Measurements from ENCODE around the gene DZIP1L. TPM values are rescaled to one million over a fixed set of nuclear protein-coding genes. Genes with fewer than 3 reads are reported as not detected.

Gene DZIP1L
- total and polyA plus RNA-seq, 2 experiments from 2014 or later, result 10.6 to 19.5 TPM

GRCh38 chr3:138127636-138128365 lies 12.4 kb upstream of the DZIP1L start:
- TF ChIP-seq POLR2AphosphoS5 (IDR thresholded peaks at IDR 0.05; ENCODE audit: low read depth), result no peak
- TF ChIP-seq EZH2 (IDR thresholded peaks at IDR 0.05; ENCODE audit: low read depth, unreplicated experiment), result no peak
- no peak for TF ChIP-seq ZNF331 (CRISPR knock-in tag; IDR thresholded peaks at IDR 0.05; ENCODE audit: low read depth)
- no peak for TF ChIP-seq ZNF114 (CRISPR knock-in tag; IDR thresholded peaks at IDR 0.05)
- TF ChIP-seq STAT1 (IDR thresholded peaks at IDR 0.05; ENCODE audit: unreplicated experiment), result no peak
- TF ChIP-seq ETS1 (IDR thresholded peaks at IDR 0.05), result no peak
- TF ChIP-seq CREB1 (CRISPR knock-in tag; IDR thresholded peaks at IDR 0.05; ENCODE audit: low read depth), result no peak
- TF ChIP-seq REST (IDR thresholded peaks at IDR 0.05; ENCODE audit: unreplicated experiment), result no peak
- TF ChIP-seq ZNF462 (CRISPR knock-in tag; IDR thresholded peaks at IDR 0.05), result no peak
- TF ChIP-seq JUNB (IDR thresholded peaks at IDR 0.05; ENCODE audit: unreplicated experiment), result no peak
- TF ChIP-seq CTCF (conservative IDR thresholded peaks at IDR 0.05; ENCODE audit: low read depth in 2 of 2), result no peak

More at GRCh38 chr3:138127636-138128365, 12.4 kb upstream of the DZIP1L start:
- Histone ChIP-seq H3K79me2 (replicated peaks; ENCODE audit: insufficient read depth) (no peaks in the 10 kb centered on the region), H3F3A (replicated peaks; ENCODE audit: low read depth) (no peaks in the 10 kb centered on the region), H3K4me3 (no peak overlapping the region), H3K27ac (ENCODE audit: low read depth) (no peak overlapping the region), H3K36me3 (ENCODE audit: insufficient read depth) (peaks cover 3% of the 10 kb centered on the region; the same call in 1 of the 2 replicates), H4K20me1 (replicated peaks; ENCODE audit: insufficient read depth) (no peaks in the 10 kb centered on the region), H3K27me3 (ENCODE audit: insufficient read depth) (no peaks in the 10 kb centered on the region), H3K4me2 (no peak overlapping the region), H3K9me2 (ENCODE audit: insufficient read depth) (no peaks in the 10 kb centered on the region), H3K4me1 (ENCODE audit: insufficient read depth) (no peaks in the 10 kb centered on the region), H2AFZ (no peak overlapping the region)
- Mint-ChIP-seq H3K9me3 (peaks cover 10% of the 10 kb centered on the region), H3K4me3 (no peak overlapping the region), H3K36me3 (ENCODE audit: low read depth) (peaks cover 4% of the 10 kb centered on the region), H3K4me1 (no peaks in the 10 kb centered on the region), H3K27me3 (ENCODE audit: insufficient read depth, low read depth, poor library complexity) (peaks cover 2% of the 10 kb centered on the region), H3K27ac (no peak overlapping the region)
- DNase-seq (ENCODE audit: low spot score), result no peak
- ATAC-seq, result no peak

All from GM23338 (cell line).